ENCODE measurements around the gene SH2D6. TPM values are rescaled to one million over a fixed set of nuclear protein-coding genes. Genes with fewer than 3 reads are reported as not detected.

Gene SH2D6
- polyA plus RNA-seq, 1 of the 3 experiments (the other 2 are of a cell fraction): 0.33 TPM

DNA sequence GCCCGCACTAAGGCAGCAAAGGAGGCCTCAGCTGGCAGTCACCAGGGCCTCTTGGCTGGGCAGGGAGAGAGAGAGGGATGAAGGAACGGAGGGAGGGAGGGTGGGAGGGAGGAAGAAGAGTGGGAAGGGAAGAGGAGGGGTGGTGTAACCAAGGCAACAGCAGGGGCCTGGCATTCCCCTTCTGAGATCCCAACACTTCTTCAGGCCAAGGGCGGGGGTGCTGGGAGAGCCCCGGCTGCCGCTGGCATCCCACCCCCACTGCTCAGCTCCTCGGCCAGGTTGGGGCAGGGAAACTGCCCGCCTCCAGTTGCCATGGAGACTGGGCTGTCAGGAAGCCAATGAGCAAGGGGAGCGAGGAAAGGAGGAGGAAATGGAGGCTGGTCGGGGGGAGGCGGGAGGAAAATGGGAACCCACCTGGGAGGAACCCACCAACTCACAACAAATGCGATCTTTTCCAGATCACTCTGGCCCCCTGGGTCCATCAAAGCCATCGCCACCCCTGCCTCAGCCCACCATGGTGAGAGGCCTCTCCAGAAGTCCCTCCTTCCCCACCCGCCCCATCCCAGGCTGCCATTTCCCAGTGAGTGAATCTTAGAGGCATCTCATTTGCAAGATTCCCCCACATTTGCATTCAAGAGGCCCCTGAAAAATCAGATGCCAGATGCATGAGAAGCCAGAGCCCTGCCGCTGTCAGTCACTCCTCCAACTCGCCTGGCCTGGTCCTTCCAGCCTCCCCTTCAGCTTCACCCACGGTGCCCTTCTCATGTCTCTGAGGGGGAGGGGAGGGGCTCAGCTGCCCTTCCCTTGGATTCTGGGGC lies 12.4 kb downstream of the SH2D6 start:
- no peak for TF ChIP-seq MEF2A (IDR thresholded peaks at IDR 0.05; ENCODE audit: borderline replicate concordance, low read depth)
- TF ChIP-seq MAX (IDR thresholded peaks at IDR 0.05; ENCODE audit: low read depth): no peak
- TF ChIP-seq EZH2phosphoT487 (IDR thresholded peaks at IDR 0.05; ENCODE audit: borderline replicate concordance, low read depth): no peak
- TF ChIP-seq FOSL2 (IDR thresholded peaks at IDR 0.05; ENCODE audit: borderline replicate concordance, low read depth): no peak
- no peak for TF ChIP-seq TCF12 (IDR thresholded peaks at IDR 0.05)
- TF ChIP-seq TEAD4 (IDR thresholded peaks at IDR 0.05; ENCODE audit: borderline replicate concordance, insufficient read depth): no peak
- TF ChIP-seq SMC3 (IDR thresholded peaks at IDR 0.05; ENCODE audit: low read depth, low read length): no peak
- TF ChIP-seq TAF1 (IDR thresholded peaks at IDR 0.05; ENCODE audit: borderline replicate concordance, low read depth, low read length): no peak
- H3K9ac ChIP-seq: no peak overlapping the region
- H3K4me2 ChIP-seq: no peak overlapping the region
- ChIA-PET CTCF (interaction anchor here (0.8 to 4.7 kb wide), 4 partner anchors 10 to 120 kb away, joined by 3 to 43 read pairs (median 19); partner anchors contain the start of gene MAT2A), POLR2A (interaction anchor here (1.4 to 4.8 kb wide), 3 partner anchors 93 to 113 kb away, joined by 5 to 54 read pairs (median 43); partner anchors contain the start of gene MAT2A)
- no peaks in the 10 kb centered on the region for H3K27me3 ChIP-seq (ENCODE audit: insufficient read depth)
- H3K4me1 ChIP-seq (ENCODE audit: control insufficient read depth in 1 of 2, insufficient read depth in 2 of 2, low read depth in 1 of 2, low read length in 1 of 2): peaks cover 0 to 56% of the 10 kb centered on the region in 2 experiments; a peak in 2 of 4 replicates
- H2AFZ ChIP-seq (ENCODE audit: low read depth): no peak overlapping the region
- H3F3A ChIP-seq (replicated peaks; ENCODE audit: insufficient read depth): no peaks in the 10 kb centered on the region
- no peaks in the 10 kb centered on the region for H4K20me1 ChIP-seq (ENCODE audit: insufficient read depth)
- peak; percentile 79 for DNase-seq
- 70% methylated on average over 15 of the region's 16 CpGs for WGBS (ENCODE audit: low lambda C conversion rate)
- H3K4me3 ChIP-seq (ENCODE audit: low read depth in 2 of 2, low read length in 1 of 2): no peak overlapping the region
- H3K9me2 ChIP-seq: no peaks in the 10 kb centered on the region
- no peak overlapping the region; a peak in 1 of 4 replicates for H3K27ac ChIP-seq (ENCODE audit: low read depth in 2 of 2, low read length in 1 of 2)
- no peaks in the 10 kb centered on the region for H3K36me3 ChIP-seq (replicated peaks in 1 of 2; ENCODE audit: control insufficient read depth in 1 of 2, insufficient read depth in 2 of 2, low read length in 1 of 2)
- H3K79me2 ChIP-seq (ENCODE audit: insufficient read depth): no peaks in the 10 kb centered on the region
- H3K9me3 ChIP-seq: no peaks in the 10 kb centered on the region

- CTCF ChIA-PET: interaction anchor here (0.6 to 4.7 kb wide), 4 partner anchors 11 to 286 kb away, joined by 3 to 43 read pairs (median 19); partner anchors contain the start of gene MAT2A
- TF ChIP-seq TEAD4 (IDR thresholded peaks at IDR 0.05; ENCODE audit: borderline replicate concordance, insufficient read depth) (no peak), JUND (IDR thresholded peaks at IDR 0.05) (no peak), CHD2 (IDR thresholded peaks at IDR 0.05; ENCODE audit: low read length, partially characterized antibody) (no peak), REST (IDR thresholded peaks at IDR 0.05; ENCODE audit: low read depth, low read length) (no peak), GATA2 (CRISPR knock-in tag; IDR thresholded peaks at IDR 0.05) (no peak), NFIC (IDR thresholded peaks at IDR 0.05; ENCODE audit: borderline replicate concordance) (no peak), SMC3 (IDR thresholded peaks at IDR 0.05; ENCODE audit: low read depth, low read length) (no peak), FOSL2 (IDR thresholded peaks at IDR 0.05; ENCODE audit: borderline replicate concordance, low read depth) (no peak), FOXJ3 (CRISPR knock-in tag; IDR thresholded peaks at IDR 0.05) (no peak), ZBTB33 (IDR thresholded peaks at IDR 0.05; ENCODE audit: borderline replicate concordance, low read depth) (no peak), MEF2A (IDR thresholded peaks at IDR 0.05; ENCODE audit: borderline replicate concordance, low read depth) (no peak)
Measured at GRCh38 chr2:85431570-85432205, 13.2 kb downstream of the SH2D6 start.

More at GRCh38 chr2:85431570-85432205, 13.2 kb downstream of the SH2D6 start:
- H2AFZ ChIP-seq (ENCODE audit: low read depth): no peak overlapping the region
- no peaks in the 10 kb centered on the region for H4K20me1 ChIP-seq (ENCODE audit: insufficient read depth)
- H3K9ac ChIP-seq: no peak overlapping the region
- H3K36me3 ChIP-seq (replicated peaks in 1 of 2; ENCODE audit: control insufficient read depth in 1 of 2, insufficient read depth in 2 of 2, low read length in 1 of 2): no peaks in the 10 kb centered on the region
- POLR2A ChIA-PET: interaction anchor here (1.4 to 4.8 kb wide), 3 partner anchors 92 to 112 kb away, joined by 5 to 54 read pairs (median 43); partner anchors contain the start of gene MAT2A
- DNase-seq: no peak
- no peaks in the 10 kb centered on the region for H3K9me2 ChIP-seq
- H3K4me1 ChIP-seq (ENCODE audit: control insufficient read depth in 1 of 2, insufficient read depth in 2 of 2, low read depth in 1 of 2, low read length in 1 of 2): peaks cover under 1 to 64% of the 10 kb centered on the region in 2 experiments; a peak in 2 of 4 replicates
- no peaks in the 10 kb centered on the region for H3K79me2 ChIP-seq (ENCODE audit: insufficient read depth)
- 96% methylated on average over 9 of the region's 10 CpGs for WGBS (ENCODE audit: low lambda C conversion rate)
- no peak overlapping the region; a peak in 1 of 4 replicates for H3K27ac ChIP-seq (ENCODE audit: low read depth in 2 of 2, low read length in 1 of 2)
- H3K4me3 ChIP-seq (ENCODE audit: low read depth in 2 of 2, low read length in 1 of 2): no peak overlapping the region
- no peaks in the 10 kb centered on the region for H3K27me3 ChIP-seq (ENCODE audit: insufficient read depth)
- H3F3A ChIP-seq (replicated peaks; ENCODE audit: insufficient read depth): peaks cover under 1% of the 10 kb centered on the region
- H3K9me3 ChIP-seq: no peaks in the 10 kb centered on the region
- H3K4me2 ChIP-seq: no peak overlapping the region

Data from SK-N-SH (cell line).